Measurements from ENCODE around the gene ZNF827. TPM values are rescaled to one million over a fixed set of nuclear protein-coding genes. Genes with fewer than 3 reads are reported as not detected.

The ZNF827 gene
- total and polyA plus RNA-seq, 2 experiments from 2014 or later = 20.3 to 33.1 TPM

- TF ChIP-seq ZNF462 (CRISPR knock-in tag; IDR thresholded peaks at IDR 0.05) (no peak), ETS1 (IDR thresholded peaks at IDR 0.05) (no peak), POLR2AphosphoS5 (IDR thresholded peaks at IDR 0.05; ENCODE audit: low read depth) (no peak), ZNF331 (CRISPR knock-in tag; IDR thresholded peaks at IDR 0.05; ENCODE audit: low read depth) (no peak), EZH2phosphoT487 (IDR thresholded peaks at IDR 0.05; ENCODE audit: unreplicated experiment) (no peak), NANOG (IDR thresholded peaks at IDR 0.05; ENCODE audit: borderline replicate concordance) (no peak), JUNB (IDR thresholded peaks at IDR 0.05; ENCODE audit: unreplicated experiment) (no peak), CREB1 (CRISPR knock-in tag; IDR thresholded peaks at IDR 0.05; ENCODE audit: low read depth) (no peak)
These were observed 123.0 kb downstream of the ZNF827 start (continued) for GRCh38 chr4:145815626-145816025.

GRCh38 chr4:145815027-145815612 lies 123.5 kb downstream of the ZNF827 start:
- Mint-ChIP-seq H3K4me1 (peaks cover 3% of the 10 kb centered on the region; the same call in 2 of the 3 replicates), H3K27me3 (ENCODE audit: insufficient read depth, low read depth, poor library complexity) (peaks cover 2% of the 10 kb centered on the region), H3K9me3 (peaks cover 12% of the 10 kb centered on the region), H3K36me3 (ENCODE audit: low read depth) (peaks cover 81% of the 10 kb centered on the region), H3K27ac (no peak overlapping the region), H3K4me3 (no peak overlapping the region)
- no peaks in the 10 kb centered on the region; the same call in 1 of the 2 replicates for H3K4me1 ChIP-seq (ENCODE audit: insufficient read depth)
- peaks cover 4% of the 10 kb centered on the region for H3K9me2 ChIP-seq (ENCODE audit: insufficient read depth)
- H3K4me2 ChIP-seq = no peak overlapping the region
- DNase-seq (ENCODE audit: low spot score) = no peak
- 0 out of 2 replicates have a peak, but pooled peaks cover 3% of the 10 kb centered on the region for H4K20me1 ChIP-seq (replicated peaks; ENCODE audit: insufficient read depth)
- H3K36me3 ChIP-seq (ENCODE audit: insufficient read depth) = peaks cover 23% of the 10 kb centered on the region; the same call in 1 of the 2 replicates
- no peaks in the 10 kb centered on the region for H3F3A ChIP-seq (replicated peaks; ENCODE audit: low read depth)
- no peak for ATAC-seq
- H3K79me2 ChIP-seq (replicated peaks; ENCODE audit: insufficient read depth) = no peaks in the 10 kb centered on the region; the same call in 1 of the 2 replicates
- H2AFZ ChIP-seq = no peak overlapping the region
- no peaks in the 10 kb centered on the region for H3K27me3 ChIP-seq (ENCODE audit: insufficient read depth)
- H3K27ac ChIP-seq (ENCODE audit: low read depth) = no peak overlapping the region
- no peak overlapping the region for H3K4me3 ChIP-seq
- TF ChIP-seq ZNF331 (CRISPR knock-in tag; IDR thresholded peaks at IDR 0.05; ENCODE audit: low read depth) = no peak
- no peak for TF ChIP-seq STAT1 (IDR thresholded peaks at IDR 0.05; ENCODE audit: unreplicated experiment)
- no peak for TF ChIP-seq CTCF (conservative IDR thresholded peaks at IDR 0.05; ENCODE audit: low read depth in 2 of 2)
- no peak for TF ChIP-seq ETS1 (IDR thresholded peaks at IDR 0.05)

All from GM23338 (cell line).